Ovary (tissue), 10 donors: ENCODE data around the gene NIPSNAP3A. TPM values are rescaled to one million over a fixed set of nuclear protein-coding genes. Genes with fewer than 3 reads are reported as not detected.
"Not testable (repeated sequence)": the region's sequence is repeated elsewhere in the genome, so short reads cannot be mapped to it uniquely, and the experiment has no call there.

Experiments
- DNase-seq, 5 donors: peaks; one replicate each; pipeline ENCODE4 v3.0.0-alpha.2; 2019 to 2020
- H3K27ac ChIP-seq, 2 donors: fragments of 200-600 bp; one replicate each; pipeline versions ENCODE4 v1.5.1 to v1.8.0; 2019 to 2022
- H3K27me3 ChIP-seq: fragments of 200-600 bp; one replicate; pipeline ENCODE4 v1.8.0; 2022
- H3K36me3 ChIP-seq: fragments of 200-600 bp; sonication (generic); one replicate; pipeline ENCODE4 v1.5.1; 2019
- H3K4me1 ChIP-seq: one replicate; pipeline ENCODE4 v1.8.1; 2013; ENCODE audit warnings: mild to moderate bottlenecking, moderate library complexity; ENCODE audit not compliant: insufficient read depth
- H3K4me3 ChIP-seq: fragments of 200-600 bp; sonication (generic); one replicate; pipeline ENCODE4 v1.5.1; 2017
- H3K9me3 ChIP-seq, 2 donors: fragments of 200-600 bp in 1 of 2; sonication (generic) in 1 of 2; one replicate each; pipeline versions ENCODE4 v1.5.1 to v1.8.1; 2013 to 2019; ENCODE audit warnings: mild to moderate bottlenecking in 1 of 2, moderate library complexity in 1 of 2
- EP300 ChIP-seq: sonication (generic); formaldehyde crosslinking; IDR thresholded peaks from one replicate; pipeline ENCODE4 v1.6.1; 2017; ENCODE audit warnings: antibody characterized with exemption
- POLR2A ChIP-seq: fragments of 450-650 bp; IDR thresholded peaks from one replicate; pipeline ENCODE4 v1.6.1; 2017; ENCODE audit warnings: antibody characterized with exemption, mild to moderate bottlenecking, moderate library complexity
- WGBS, 3 donors: extraction: QIAGEN DNeasy Blood & Tissue Kit in 1 of 3; methylation state at CpG; one replicate each; pipeline versions ENCODE4 v1.1.5 to v1.1.7; 2013 to 2017; 5-methylcytosine and 5-hydroxymethylcytosine counted together
- intact Hi-C, 4 donors: fragments of 100-400 bp; cut with DNase I; formaldehyde crosslinking; loops; one replicate each; pipeline versions ENCODE4 v1.11.0 to v1.15.1; 2022 to 2023
- long read RNA-seq, 3 donors: library from polyadenylated mRNA in 2 of 3; unstranded in 2 of 3; transcript quantifications; one replicate each; pipeline ENCODE4 v2.0.0 and lab custom pipeline, GENCODE V29; 2021 to 2026
- polyA plus RNA-seq, 2 donors: library from polyadenylated mRNA; stranded (reverse); fragments of 200-250 nt in 1 of 2; fragments of 350-450 nt in 1 of 2; fragmentation: Illumina TruSeq in 1 of 2; extraction: RNeasy Lipid Tissue Mini Kit (QIAGEN cat#74804) in 1 of 2; gene quantifications; one replicate each; pipeline ENCODE4 v1.2.3, GENCODE V29; 2013 to 2014
- total RNA-seq, 7 donors: library from RNA; depleted of rRNA in 2 of 7; stranded (reverse); fragments of >200 nt in 2 of 7; fragmentation: NEBNext Ultra II Directional in 3 of 7; extraction: Animal tissue kit (Norgen Biotek cat#: 25700) in 3 of 7; gene quantifications; one replicate each; pipeline versions ENCODE4 v1.1.0 to v1.2.4, GENCODE V29; 2016 to 2023
- TF ChIP-seq, protein P1 (sequence below), 3 donors: fragments of 450-650 bp in 2 of 3; fragments of 200-600 bp in 1 of 3; IDR thresholded peaks; one replicate each; pipeline versions ENCODE4 v1.5.1 to v1.8.0; 2016 to 2022; ENCODE audit warnings: antibody characterized with exemption in 3 of 3, mild to moderate bottlenecking in 1 of 3
- donor health status: DM: no; HTN: no; CAD: no; lungs with moderate emphysema.
- donor health status: DM: no; HTN: no; CAD: no.
- donor health status: Bipolar disorder and iron deficiency.
- donor health status: DM: yes; HTN: yes; CAD: no.
- donor health status: DM: no; HTN: no; CAD: no.
- donor health status: DM: yes; HTN: yes; CAD: no.

Gene NIPSNAP3A
- total RNA-seq (10 to 100 TPM; 12.6 to 22.8 (median 17.4) TPM), polyA plus RNA-seq (10 to 100 TPM; 16.0 to 20.7 TPM)
- long read RNA-seq, donor 1, transcript NIPSNAP3A-201 (6 exons, 1,633 nt) = major isoform, 63 of 76 reads
- long read RNA-seq, donor 1, partial matches to known transcripts = 11 of 76 reads
- long read RNA-seq, donor 1, other reads (novel, unspliced or antisense) = 2 of 76 reads
- long read RNA-seq, donor 2, transcript NIPSNAP3A-201 (6 exons, 1,633 nt) = major isoform, 21 of 48 reads
- long read RNA-seq, donor 2, partial matches to known transcripts = 27 of 48 reads
- long read RNA-seq, donor 2, other reads (novel, unspliced or antisense) = 0 of 48 reads
- long read RNA-seq, donor 3, transcript NIPSNAP3A-201 (6 exons, 1,633 nt) = major isoform, 13 of 20 reads
- long read RNA-seq, donor 3, partial matches to known transcripts = 4 of 20 reads
- long read RNA-seq, donor 3, other reads (novel, unspliced or antisense) = 3 of 20 reads

DNA sequence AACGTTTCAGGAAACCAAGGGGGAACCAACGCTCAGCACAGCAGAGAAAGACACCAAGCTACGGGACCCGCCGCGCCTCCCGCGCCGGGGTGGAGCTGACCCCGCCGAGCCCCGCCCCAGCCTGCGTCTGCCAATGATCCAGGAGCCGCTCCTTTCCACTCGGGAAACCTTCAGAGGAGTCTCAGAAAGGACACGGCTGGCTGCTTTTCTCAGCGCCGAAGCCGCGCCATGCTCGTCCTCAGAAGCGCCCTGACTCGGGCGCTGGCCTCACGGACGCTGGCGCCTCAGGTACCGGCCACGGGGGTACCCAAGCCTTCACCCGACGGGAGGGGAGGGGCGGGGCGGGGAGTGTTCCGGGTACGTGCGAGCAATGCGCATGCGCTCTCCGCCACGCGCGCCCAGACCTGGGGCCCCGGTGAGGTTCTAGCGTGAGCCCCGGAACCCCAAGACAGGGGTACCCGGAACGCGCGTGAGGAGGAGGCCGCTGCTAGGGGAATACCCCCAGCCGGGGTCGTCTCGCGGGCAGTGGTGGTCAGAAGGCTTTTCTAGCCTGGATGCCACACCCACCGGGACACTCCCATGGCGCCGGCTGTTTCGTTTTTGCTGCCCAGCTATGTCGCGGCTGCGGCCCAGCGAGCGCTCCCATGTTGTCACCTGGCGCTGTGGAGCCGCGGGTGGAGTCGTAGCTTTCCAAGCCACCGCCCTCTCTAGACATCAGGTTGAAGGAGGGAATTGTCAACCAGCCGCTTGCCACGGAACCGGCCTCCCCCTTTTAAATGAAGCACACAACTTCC, at the start of gene NIPSNAP3A:
Gene NIPSNAP3A, plus strand, starts transcription at position 119 of the 794 bp plus-strand sequence. Its CDS starts 110 bp downstream, at position 229.
- intact Hi-C loops = no loop called here

DNA sequence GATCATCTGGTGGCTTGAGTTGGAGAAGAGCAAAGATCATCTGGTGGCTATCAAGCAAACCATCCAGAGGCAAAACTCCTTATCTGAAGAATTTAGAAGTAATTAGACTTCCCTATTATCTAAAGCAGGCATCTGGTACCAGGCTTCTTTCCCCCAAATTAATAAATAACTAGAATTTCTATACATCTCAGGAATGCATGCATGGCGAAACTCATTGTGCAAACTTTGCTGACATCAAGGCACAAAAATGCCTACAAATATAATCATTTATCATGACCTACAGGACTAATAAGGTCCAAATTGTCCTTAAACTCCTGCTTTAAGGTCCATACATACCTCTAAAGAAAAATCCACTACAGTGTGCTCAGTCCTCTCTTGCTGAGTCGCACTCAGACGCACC, 47.2 kb upstream of the NIPSNAP3A start:
- no peaks in the 10 kb centered on the region for H3K9me3 ChIP-seq
- no peak overlapping the region for H3K27ac ChIP-seq
- H3K36me3 ChIP-seq = no peaks in the 10 kb centered on the region
- TF ChIP-seq EP300 (no peak), POLR2A (no peak)
- TF ChIP-seq, protein P1, sequence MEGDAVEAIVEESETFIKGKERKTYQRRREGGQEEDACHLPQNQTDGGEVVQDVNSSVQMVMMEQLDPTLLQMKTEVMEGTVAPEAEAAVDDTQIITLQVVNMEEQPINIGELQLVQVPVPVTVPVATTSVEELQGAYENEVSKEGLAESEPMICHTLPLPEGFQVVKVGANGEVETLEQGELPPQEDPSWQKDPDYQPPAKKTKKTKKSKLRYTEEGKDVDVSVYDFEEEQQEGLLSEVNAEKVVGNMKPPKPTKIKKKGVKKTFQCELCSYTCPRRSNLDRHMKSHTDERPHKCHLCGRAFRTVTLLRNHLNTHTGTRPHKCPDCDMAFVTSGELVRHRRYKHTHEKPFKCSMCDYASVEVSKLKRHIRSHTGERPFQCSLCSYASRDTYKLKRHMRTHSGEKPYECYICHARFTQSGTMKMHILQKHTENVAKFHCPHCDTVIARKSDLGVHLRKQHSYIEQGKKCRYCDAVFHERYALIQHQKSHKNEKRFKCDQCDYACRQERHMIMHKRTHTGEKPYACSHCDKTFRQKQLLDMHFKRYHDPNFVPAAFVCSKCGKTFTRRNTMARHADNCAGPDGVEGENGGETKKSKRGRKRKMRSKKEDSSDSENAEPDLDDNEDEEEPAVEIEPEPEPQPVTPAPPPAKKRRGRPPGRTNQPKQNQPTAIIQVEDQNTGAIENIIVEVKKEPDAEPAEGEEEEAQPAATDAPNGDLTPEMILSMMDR (IDR thresholded peaks at IDR 0.05) = no peak
- DNase-seq = no peak
- WGBS, 3 donors = 90 to 92% (median 91%) methylated on average over 3 of the region's 3 CpGs
- H3K4me3 ChIP-seq = no peak overlapping the region
- no peaks in the 10 kb centered on the region for H3K4me1 ChIP-seq
- no peaks in the 10 kb centered on the region for H3K27me3 ChIP-seq
- intact Hi-C loops = no loop called here

More for the DNA sequence above, at the start of gene NIPSNAP3A:
- DNase-seq = peak; percentile 77 to 90 (median 84)
- Histone ChIP-seq H3K36me3 (no peaks in the 10 kb centered on the region), H3K27me3 (no peaks in the 10 kb centered on the region), H3K4me1 (peaks cover 3% of the 10 kb centered on the region), H3K27ac (peak within 1 kb of the TSS; percentile 60 to 83), H3K4me3 (peak within 1 kb of the TSS; percentile 73), H3K9me3 (no peaks in the 10 kb centered on the region)
- WGBS, 3 donors = 0% methylated on average over 54 to 71 of the region's 71 CpGs
- no peak for TF ChIP-seq EP300
- TF ChIP-seq POLR2A = peak; percentile 25

DNA sequence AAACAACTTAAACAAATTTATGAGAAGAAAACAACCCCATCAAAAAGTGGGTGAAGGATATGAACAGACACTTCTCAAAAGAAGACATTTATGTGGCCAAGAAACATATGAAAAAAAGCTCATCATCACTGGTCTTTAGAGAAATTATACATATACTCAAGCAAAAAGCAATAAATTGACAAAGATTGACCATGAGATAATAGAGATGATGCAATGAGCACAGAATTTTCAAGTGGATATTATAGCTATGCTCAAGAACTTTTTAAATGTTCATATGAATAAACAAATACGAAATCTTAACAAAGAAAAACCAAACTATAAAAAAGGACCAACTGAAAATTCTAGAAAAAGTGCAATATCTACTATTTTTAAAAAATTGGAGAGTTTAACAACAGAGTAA, 38.7 kb upstream of the NIPSNAP3A start:
- DNase-seq, H3K9me3 ChIP-seq, H3K4me3 ChIP-seq, intact Hi-C loops, H3K27me3 ChIP-seq, H3K27ac ChIP-seq, H3K4me1 ChIP-seq, H3K36me3 ChIP-seq: not testable (repeated sequence)
- 38 to 70% (median 41%) methylated on average over 1 of the region's 1 CpG for WGBS, 3 donors

DNA sequence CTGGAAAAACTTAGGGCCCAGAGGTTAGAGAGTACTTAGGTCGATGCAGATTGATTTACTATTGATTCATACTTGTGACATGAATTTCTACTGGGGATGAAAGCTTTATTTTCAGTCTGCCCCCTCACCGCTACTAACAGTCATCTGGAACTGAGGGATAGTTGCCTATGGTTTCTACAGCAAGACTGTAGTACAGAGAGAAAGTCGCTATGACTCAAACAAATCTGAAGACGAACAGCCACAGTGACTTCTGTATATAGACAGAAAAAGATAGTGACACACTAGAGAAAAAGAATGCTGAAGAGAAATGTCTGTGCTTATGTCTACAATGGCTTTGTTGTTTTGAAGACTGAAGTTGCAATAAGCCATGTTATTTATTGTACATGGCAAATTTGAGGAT, 35.9 kb upstream of the NIPSNAP3A start:
- H3K27ac ChIP-seq = no peak overlapping the region
- DNase-seq = no peak
- 84 to 87% (median 84%) methylated on average over 4 of the region's 4 CpGs for WGBS, 3 donors

DNA sequence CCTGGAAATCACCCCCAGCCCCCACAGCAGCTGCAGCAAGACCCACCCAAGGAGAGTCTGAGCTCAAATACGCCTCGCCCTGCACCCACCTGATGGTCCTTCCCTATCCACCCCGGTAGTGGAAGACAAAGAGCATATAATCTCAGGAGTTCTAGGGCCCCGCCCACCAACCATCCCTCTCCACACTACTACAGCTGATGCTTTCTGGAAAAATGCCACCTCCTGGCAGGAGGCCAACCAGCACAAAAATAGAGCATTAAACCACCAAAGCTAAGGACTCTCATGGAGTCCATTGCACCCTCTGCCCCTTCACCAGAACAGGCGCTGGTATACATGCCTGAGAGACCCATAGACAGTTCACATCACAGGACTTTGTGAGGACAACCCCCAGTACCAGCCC, 22.5 kb upstream of the NIPSNAP3A start:
- Histone ChIP-seq H3K9me3 (no peaks in the 10 kb centered on the region), H3K36me3 (no peaks in the 10 kb centered on the region), H3K4me3 (no peak overlapping the region), H3K4me1 (no peaks in the 10 kb centered on the region), H3K27me3 (no peaks in the 10 kb centered on the region), H3K27ac (no peak overlapping the region)
- TF ChIP-seq, protein P1 (IDR thresholded peaks at IDR 0.05) = no peak
- TF ChIP-seq EP300 = no peak
- no peak for TF ChIP-seq POLR2A
- intact Hi-C loops = no loop called here
- DNase-seq = no peak
- WGBS, 3 donors = 81 to 89% (median 84%) methylated on average over 5 of the region's 5 CpGs

More for the DNA sequence above, 35.9 kb upstream of the NIPSNAP3A start:
- no peak for TF ChIP-seq POLR2A
- TF ChIP-seq, protein P1 (IDR thresholded peaks at IDR 0.05) = no peak
- TF ChIP-seq EP300 = no peak
- no peaks in the 10 kb centered on the region for H3K27me3 ChIP-seq
- no peaks in the 10 kb centered on the region for H3K9me3 ChIP-seq
- no peaks in the 10 kb centered on the region for H3K36me3 ChIP-seq
- H3K4me1 ChIP-seq = no peaks in the 10 kb centered on the region
- intact Hi-C loops = no loop called here
- H3K4me3 ChIP-seq = no peak overlapping the region
